ENCODE measurements around the gene BEND7. TPM values are rescaled to one million over a fixed set of nuclear protein-coding genes. Genes with fewer than 3 reads are reported as not detected.

Gene BEND7
- polyA plus RNA-seq, 1 donor (not counting 4 experiments of a cell fraction or from before 2014, with no cell fraction given) = 4.4 TPM

DNA sequence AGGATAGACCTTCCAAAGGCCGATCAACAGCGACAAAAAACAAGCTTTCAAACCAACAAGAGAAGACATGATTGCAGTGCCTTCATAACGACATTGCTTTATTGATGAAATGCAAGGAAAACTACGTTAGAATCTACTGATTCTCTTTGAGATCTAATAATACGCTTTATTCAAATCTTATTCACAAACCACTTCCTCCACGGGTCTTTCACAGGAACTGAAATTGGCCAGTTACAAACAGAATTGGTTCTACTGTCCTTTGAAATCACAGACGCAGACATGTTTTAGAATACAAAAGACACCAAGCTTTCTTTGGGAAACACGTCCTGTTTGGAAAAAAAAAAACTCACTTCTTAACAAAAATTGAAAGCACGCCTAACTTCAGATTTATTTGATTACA, 106.0 kb downstream of the BEND7 start:
- FAIRE-seq = no peak
- no peak overlapping the region for H3K9ac ChIP-seq (ENCODE audit: control insufficient read depth, extremely low read depth, insufficient read depth, low read length)
- no peaks in the 10 kb centered on the region for H3K9me1 ChIP-seq (ENCODE audit: control insufficient read depth, extremely low read depth, insufficient read depth, low read length)
- H4K20me1 ChIP-seq (ENCODE audit: control insufficient read depth, extremely low read depth, insufficient read depth, low read length) = no peaks in the 10 kb centered on the region
- dilution Hi-C loops (cut with MboI; ENCODE audit: extremely low pct_ligation_motif_present, low sequenced_read_pairs) = no loop called here
- H3K4me3 ChIP-seq (ENCODE audit: control insufficient read depth in 2 of 3, extremely low read depth in 1 of 3, insufficient read depth in 2 of 3, low read depth in 1 of 3, low read length in 3 of 3) = no peak overlapping the region
- no peaks in the 10 kb centered on the region for H3K36me3 ChIP-seq (ENCODE audit: control insufficient read depth in 2 of 2, extremely low read depth in 1 of 2, insufficient read depth in 2 of 2, low read length in 2 of 2)
- no peak overlapping the region for H2AFZ ChIP-seq (ENCODE audit: control insufficient read depth, low read length)
- H3K79me2 ChIP-seq (ENCODE audit: control insufficient read depth, insufficient read depth, low read length) = no peaks in the 10 kb centered on the region
- no peaks in the 10 kb centered on the region for H3K27me3 ChIP-seq (ENCODE audit: control insufficient read depth, extremely low read depth, insufficient read depth, low read length)
- H3K27ac ChIP-seq (ENCODE audit: control insufficient read depth, insufficient read depth, low read length) = no peak overlapping the region
- TF ChIP-seq, protein P1, sequence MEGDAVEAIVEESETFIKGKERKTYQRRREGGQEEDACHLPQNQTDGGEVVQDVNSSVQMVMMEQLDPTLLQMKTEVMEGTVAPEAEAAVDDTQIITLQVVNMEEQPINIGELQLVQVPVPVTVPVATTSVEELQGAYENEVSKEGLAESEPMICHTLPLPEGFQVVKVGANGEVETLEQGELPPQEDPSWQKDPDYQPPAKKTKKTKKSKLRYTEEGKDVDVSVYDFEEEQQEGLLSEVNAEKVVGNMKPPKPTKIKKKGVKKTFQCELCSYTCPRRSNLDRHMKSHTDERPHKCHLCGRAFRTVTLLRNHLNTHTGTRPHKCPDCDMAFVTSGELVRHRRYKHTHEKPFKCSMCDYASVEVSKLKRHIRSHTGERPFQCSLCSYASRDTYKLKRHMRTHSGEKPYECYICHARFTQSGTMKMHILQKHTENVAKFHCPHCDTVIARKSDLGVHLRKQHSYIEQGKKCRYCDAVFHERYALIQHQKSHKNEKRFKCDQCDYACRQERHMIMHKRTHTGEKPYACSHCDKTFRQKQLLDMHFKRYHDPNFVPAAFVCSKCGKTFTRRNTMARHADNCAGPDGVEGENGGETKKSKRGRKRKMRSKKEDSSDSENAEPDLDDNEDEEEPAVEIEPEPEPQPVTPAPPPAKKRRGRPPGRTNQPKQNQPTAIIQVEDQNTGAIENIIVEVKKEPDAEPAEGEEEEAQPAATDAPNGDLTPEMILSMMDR (optimal IDR thresholded peaks at IDR 0.05 in 1 of 3, IDR thresholded peaks at IDR 0.05 in 1 of 3, conservative IDR thresholded peaks at IDR 0.05 in 1 of 3; ENCODE audit: extremely low read depth in 1 of 3, insufficient read depth in 2 of 3, low read length in 3 of 3) = no peak
- no peak for TF ChIP-seq EZH2 (IDR thresholded peaks at IDR 0.05; ENCODE audit: low read length)
- H3K4me2 ChIP-seq (ENCODE audit: control insufficient read depth, extremely low read depth, insufficient read depth, low read depth, low read length) = peak overlapping the region; percentile 19
- no peaks in the 10 kb centered on the region for H3K9me3 ChIP-seq (ENCODE audit: control insufficient read depth, low read depth, low read length)
- DNase-seq (ENCODE audit: low read depth, low spot score) = no peak
- no peaks in the 10 kb centered on the region for H3K4me1 ChIP-seq (ENCODE audit: control insufficient read depth, extremely low read depth, insufficient read depth, low read length)

DNA sequence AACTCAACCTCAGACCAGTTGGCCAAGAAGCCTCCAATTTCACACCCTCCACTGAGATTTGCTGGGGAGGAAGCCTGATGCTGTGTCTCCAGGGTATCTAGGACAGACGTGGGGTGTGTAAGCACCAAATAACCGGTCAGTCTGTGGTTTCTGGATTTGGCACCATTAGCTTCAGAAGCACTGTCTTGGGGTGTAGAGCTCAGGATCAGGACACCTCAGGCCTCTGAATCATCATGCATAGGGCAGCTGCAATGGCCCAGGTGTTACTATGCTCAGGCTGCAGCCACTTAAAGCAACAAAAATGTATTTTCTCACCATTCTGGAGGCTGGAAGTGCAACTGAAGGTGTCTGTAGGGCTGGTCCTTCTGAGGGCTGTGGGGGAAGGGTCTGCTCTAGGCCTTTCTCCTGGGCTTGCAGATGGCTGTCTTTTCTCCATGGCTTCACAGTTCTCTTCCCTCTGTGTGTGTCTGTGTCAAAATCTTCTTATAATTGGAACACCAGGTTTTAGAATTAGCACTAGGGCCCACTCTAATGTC, 107.4 kb downstream of the BEND7 start:
- Histone ChIP-seq H3K27me3 (ENCODE audit: control insufficient read depth, extremely low read depth, insufficient read depth, low read length) (no peaks in the 10 kb centered on the region), H3K4me2 (ENCODE audit: control insufficient read depth, extremely low read depth, insufficient read depth, low read depth, low read length) (no peak overlapping the region), H3K79me2 (ENCODE audit: control insufficient read depth, insufficient read depth, low read length) (no peaks in the 10 kb centered on the region), H2AFZ (ENCODE audit: control insufficient read depth, low read length) (no peak overlapping the region), H3K36me3 (ENCODE audit: control insufficient read depth in 2 of 2, extremely low read depth in 1 of 2, insufficient read depth in 2 of 2, low read length in 2 of 2) (no peaks in the 10 kb centered on the region), H3K9me3 (ENCODE audit: control insufficient read depth, low read depth, low read length) (no peaks in the 10 kb centered on the region), H3K27ac (ENCODE audit: control insufficient read depth, insufficient read depth, low read length) (no peak overlapping the region), H3K9ac (ENCODE audit: control insufficient read depth, extremely low read depth, insufficient read depth, low read length) (no peak overlapping the region), H3K9me1 (ENCODE audit: control insufficient read depth, extremely low read depth, insufficient read depth, low read length) (no peaks in the 10 kb centered on the region), H4K20me1 (ENCODE audit: control insufficient read depth, extremely low read depth, insufficient read depth, low read length) (no peaks in the 10 kb centered on the region), H3K4me3 (ENCODE audit: control insufficient read depth in 2 of 3, extremely low read depth in 1 of 3, insufficient read depth in 2 of 3, low read depth in 1 of 3, low read length in 3 of 3) (no peak overlapping the region), H3K4me1 (ENCODE audit: control insufficient read depth, extremely low read depth, insufficient read depth, low read length) (no peaks in the 10 kb centered on the region)
- no peak for FAIRE-seq
- DNase-seq (ENCODE audit: low read depth, low spot score) = no peak
- dilution Hi-C loops (cut with MboI; ENCODE audit: extremely low pct_ligation_motif_present, low sequenced_read_pairs) = no loop called here
- no peak for TF ChIP-seq EZH2 (IDR thresholded peaks at IDR 0.05; ENCODE audit: low read length)
- TF ChIP-seq, protein P1 (optimal IDR thresholded peaks at IDR 0.05 in 1 of 3, IDR thresholded peaks at IDR 0.05 in 1 of 3, conservative IDR thresholded peaks at IDR 0.05 in 1 of 3; ENCODE audit: extremely low read depth in 1 of 3, insufficient read depth in 2 of 3, low read length in 3 of 3) = no peak
